Measurements from ENCODE around the gene MYCN. TPM values are rescaled to one million over a fixed set of nuclear protein-coding genes. Genes with fewer than 3 reads are reported as not detected.

Gene MYCN
- total and polyA plus RNA-seq, 2 of the 13 experiments (the other 11 are each of a cell fraction or from before 2014, with no cell fraction given): not detected

- Histone ChIP-seq H3K4me1 (ENCODE audit: insufficient read depth, low read length) (peaks cover 7% of the 10 kb centered on the region; the same call in 1 of the 2 replicates), H3K27me3 (ENCODE audit: control insufficient read depth in 1 of 2, insufficient read depth in 2 of 2, low read length in 2 of 2) (peaks cover 4 to 22% of the 10 kb centered on the region in 2 experiments), H2AFZ (ENCODE audit: low read length) (no peak overlapping the region), H3K4me2 (ENCODE audit: low read depth, low read length) (no peak overlapping the region), H3K9me3 (ENCODE audit: low read length) (no peaks in the 10 kb centered on the region), H4K20me1 (ENCODE audit: insufficient read depth, low read length) (no peaks in the 10 kb centered on the region), H3K9ac (ENCODE audit: insufficient read depth, low read depth, low read length) (no peak overlapping the region), H3K27ac (ENCODE audit: extremely low read length, insufficient read depth, low read length) (no peak overlapping the region), H3K79me2 (ENCODE audit: insufficient read depth, low read length) (no peaks in the 10 kb centered on the region), H3K36me3 (replicated peaks in 1 of 2; ENCODE audit: control insufficient read depth in 1 of 2, insufficient read depth in 2 of 2, low read length in 2 of 2) (no peaks in the 10 kb centered on the region), H3K4me3 (replicated peaks in 1 of 3; ENCODE audit: insufficient read depth in 1 of 3, low read depth in 2 of 3, low read length in 3 of 3) (no peak overlapping the region)
- DNase-seq (ENCODE audit: low spot score) (no peak), ATAC-seq (no peak), FAIRE-seq (no peak)
- in situ Hi-C loops (cut with HindIII; ENCODE audit: extremely low pct_ligation_motif_present, low pct_unique_long_range_greater_than_20kb): no loop called here
- BruUV-seq (replicated peaks): no TSS peak
- 24% methylated on average over 4 of the region's 4 CpGs for WGBS (ENCODE audit: low lambda C conversion rate)
- ChIA-PET CTCF (ENCODE audit: low intra/inter-chr PET ratio, low total read pairs) (no interaction called here), POLR2A (no interaction called here)
- intact Hi-C loops (cut with micrococcal nuclease; ENCODE audit: unreplicated experiment): no loop called here
- TF ChIP-seq ZNF510 (CRISPR knock-in tag; IDR thresholded peaks at IDR 0.05; ENCODE audit: low read depth) (no peak), FIP1L1 (IDR thresholded peaks at IDR 0.05; ENCODE audit: borderline replicate concordance, insufficient read depth, low read depth, low read length) (no peak), FOXC1 (CRISPR knock-in tag; IDR thresholded peaks at IDR 0.05; ENCODE audit: borderline replicate concordance) (no peak), KLF11 (CRISPR knock-in tag; IDR thresholded peaks at IDR 0.05) (no peak), DZIP1 (CRISPR knock-in tag; IDR thresholded peaks at IDR 0.05) (no peak), RERE (CRISPR knock-in tag; IDR thresholded peaks at IDR 0.05; ENCODE audit: low read depth) (no peak), ZFYVE20 (CRISPR knock-in tag; IDR thresholded peaks at IDR 0.05; ENCODE audit: borderline replicate concordance, low read depth) (no peak), PBX3 (CRISPR knock-in tag; IDR thresholded peaks at IDR 0.05; ENCODE audit: borderline replicate concordance) (no peak), TBP (CRISPR knock-in tag; IDR thresholded peaks at IDR 0.05) (no peak), GATAD1 (CRISPR knock-in tag; IDR thresholded peaks at IDR 0.05) (no peak), ZNF24 (IDR thresholded peaks at IDR 0.05) (no peak), CENPBD1 (CRISPR knock-in tag; IDR thresholded peaks at IDR 0.05; ENCODE audit: borderline replicate concordance, low read depth) (no peak)
- TF ChIP-seq, protein P1, sequence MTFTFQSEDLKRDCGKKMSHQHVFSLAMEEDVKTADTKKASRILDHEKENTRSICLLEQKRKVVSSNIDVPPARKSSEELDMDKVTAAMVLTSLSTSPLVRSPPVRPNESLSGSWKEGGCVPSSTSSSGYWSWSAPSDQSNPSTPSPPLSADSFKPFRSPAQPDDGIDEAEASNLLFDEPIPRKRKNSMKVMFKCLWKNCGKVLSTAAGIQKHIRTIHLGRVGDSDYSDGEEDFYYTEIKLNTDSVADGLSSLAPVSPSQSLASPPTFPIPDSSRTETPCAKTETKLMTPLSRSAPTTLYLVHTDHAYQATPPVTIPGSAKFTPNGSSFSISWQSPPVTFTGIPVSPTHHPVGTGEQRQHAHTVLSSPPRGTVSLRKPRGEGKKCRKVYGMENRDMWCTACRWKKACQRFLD (CRISPR knock-in tag; IDR thresholded peaks at IDR 0.05; ENCODE audit: borderline replicate concordance): no peak
Observed at GRCh38 chr2:15935675-15936074, 4.7 kb upstream of the MYCN start.

All from HepG2 (cell line).